ENCODE results near the gene MYO7B. TPM values are rescaled to one million over a fixed set of nuclear protein-coding genes. Genes with fewer than 3 reads are reported as not detected.
A peak's percentile ranks its signal among the peaks of the same experiment; 100 is the strongest.

MYO7B gene
- total and polyA plus RNA-seq, 8 donors = 0.61 to 2.4 (median 1.00) TPM

DNA sequence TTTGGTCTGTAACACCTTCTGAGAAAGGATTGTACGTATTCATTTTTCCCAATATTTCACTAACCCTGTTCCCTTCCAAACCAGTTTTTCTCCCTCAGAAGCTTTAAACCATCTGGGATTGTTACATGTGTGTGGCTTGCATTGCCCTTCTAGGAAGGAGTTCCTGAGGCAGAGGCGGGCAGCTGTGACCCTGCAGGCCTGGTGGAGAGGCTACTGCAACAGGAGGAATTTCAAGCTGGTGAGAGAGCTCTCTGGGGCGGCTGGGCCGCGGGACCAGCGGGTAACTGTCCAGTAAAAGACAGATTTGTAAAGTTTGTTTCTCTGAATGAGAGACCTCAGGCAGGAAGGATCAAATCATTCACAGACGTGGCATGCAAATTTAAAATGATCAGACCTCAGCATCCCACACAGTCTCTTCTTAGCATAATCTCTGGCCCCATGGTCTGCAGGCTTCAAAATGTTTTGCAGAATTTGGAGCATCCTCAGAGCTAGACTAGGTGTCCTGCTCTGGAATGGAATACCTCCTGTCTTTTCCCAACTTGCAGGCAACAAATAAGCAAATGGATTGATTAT is 70.3 kb downstream of the MYO7B start:
- ATAC-seq (no peak), DNase-seq (no peak)
- Histone ChIP-seq H3K9me3 (peaks cover 0 to 7% of the 10 kb centered on the region in 2 donors), H3K36me3 (no peaks in the 10 kb centered on the region), H3K27ac (no peak overlapping the region), H3K4me3 (no peak overlapping the region), H3K4me1 (no peaks in the 10 kb centered on the region), H3K27me3 (no peaks in the 10 kb centered on the region)
- TF ChIP-seq, protein P1, sequence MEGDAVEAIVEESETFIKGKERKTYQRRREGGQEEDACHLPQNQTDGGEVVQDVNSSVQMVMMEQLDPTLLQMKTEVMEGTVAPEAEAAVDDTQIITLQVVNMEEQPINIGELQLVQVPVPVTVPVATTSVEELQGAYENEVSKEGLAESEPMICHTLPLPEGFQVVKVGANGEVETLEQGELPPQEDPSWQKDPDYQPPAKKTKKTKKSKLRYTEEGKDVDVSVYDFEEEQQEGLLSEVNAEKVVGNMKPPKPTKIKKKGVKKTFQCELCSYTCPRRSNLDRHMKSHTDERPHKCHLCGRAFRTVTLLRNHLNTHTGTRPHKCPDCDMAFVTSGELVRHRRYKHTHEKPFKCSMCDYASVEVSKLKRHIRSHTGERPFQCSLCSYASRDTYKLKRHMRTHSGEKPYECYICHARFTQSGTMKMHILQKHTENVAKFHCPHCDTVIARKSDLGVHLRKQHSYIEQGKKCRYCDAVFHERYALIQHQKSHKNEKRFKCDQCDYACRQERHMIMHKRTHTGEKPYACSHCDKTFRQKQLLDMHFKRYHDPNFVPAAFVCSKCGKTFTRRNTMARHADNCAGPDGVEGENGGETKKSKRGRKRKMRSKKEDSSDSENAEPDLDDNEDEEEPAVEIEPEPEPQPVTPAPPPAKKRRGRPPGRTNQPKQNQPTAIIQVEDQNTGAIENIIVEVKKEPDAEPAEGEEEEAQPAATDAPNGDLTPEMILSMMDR (IDR thresholded peaks at IDR 0.05) = no peak
- intact Hi-C loops (cut with DNase I) = no loop called here

- no peak for ATAC-seq
- TF ChIP-seq, protein P1 (IDR thresholded peaks at IDR 0.05) = no peak
- H3K27me3 ChIP-seq = no peaks in the 10 kb centered on the region
- no peak overlapping the region for H3K4me3 ChIP-seq
- DNase-seq = peak in 1 of 4 donors; percentile 19
- no peaks in the 10 kb centered on the region for H3K36me3 ChIP-seq
- intact Hi-C loops (cut with DNase I) = no loop called here
- no peaks in the 10 kb centered on the region for H3K4me1 ChIP-seq
- H3K9me3 ChIP-seq = peaks cover 0 to 8% of the 10 kb centered on the region in 2 donors
- no peak overlapping the region for H3K27ac ChIP-seq
Measured at GRCh38 chr2:127606625-127607398, 71.3 kb downstream of the MYO7B start.

GRCh38 chr2:127607399-127607908 is 72.0 kb downstream of the MYO7B start:
- TF ChIP-seq, protein P1 (IDR thresholded peaks at IDR 0.05) = no peak

GRCh38 chr2:127608061-127609030 is 72.9 kb downstream of the MYO7B start:
- TF ChIP-seq, protein P1 (IDR thresholded peaks at IDR 0.05) = no peak
- DNase-seq (peak in 1 of 4 donors; percentile 8), ATAC-seq (no peak)
- H3K4me1 ChIP-seq = no peaks in the 10 kb centered on the region
- no peaks in the 10 kb centered on the region for H3K36me3 ChIP-seq
- H3K9me3 ChIP-seq = peaks cover 0 to 21% of the 10 kb centered on the region in 2 donors
- intact Hi-C loops (cut with DNase I) = no loop called here
- H3K27ac ChIP-seq = no peak overlapping the region
- H3K4me3 ChIP-seq = no peak overlapping the region
- H3K27me3 ChIP-seq = no peaks in the 10 kb centered on the region

More at GRCh38 chr2:127607399-127607908, 72.0 kb downstream of the MYO7B start:
- Histone ChIP-seq H3K27me3 (no peaks in the 10 kb centered on the region), H3K27ac (no peak overlapping the region), H3K4me3 (no peak overlapping the region), H3K4me1 (no peaks in the 10 kb centered on the region), H3K36me3 (no peaks in the 10 kb centered on the region), H3K9me3 (peaks cover 0 to 15% of the 10 kb centered on the region in 2 donors)
- intact Hi-C loops (cut with DNase I) = no loop called here
- DNase-seq (no peak), ATAC-seq (no peak)
